Activated effector memory CD4-positive, alpha-beta T cell treated with Interleukin-2 at 50 U/mL for 16 hours (primary cell): ENCODE measurements around the gene MXI1.

Experiments used
- DNase-seq: peaks from one replicate; pipeline ENCODE4 v3.0.0-alpha.2; 2020

Gene MXI1

DNA sequence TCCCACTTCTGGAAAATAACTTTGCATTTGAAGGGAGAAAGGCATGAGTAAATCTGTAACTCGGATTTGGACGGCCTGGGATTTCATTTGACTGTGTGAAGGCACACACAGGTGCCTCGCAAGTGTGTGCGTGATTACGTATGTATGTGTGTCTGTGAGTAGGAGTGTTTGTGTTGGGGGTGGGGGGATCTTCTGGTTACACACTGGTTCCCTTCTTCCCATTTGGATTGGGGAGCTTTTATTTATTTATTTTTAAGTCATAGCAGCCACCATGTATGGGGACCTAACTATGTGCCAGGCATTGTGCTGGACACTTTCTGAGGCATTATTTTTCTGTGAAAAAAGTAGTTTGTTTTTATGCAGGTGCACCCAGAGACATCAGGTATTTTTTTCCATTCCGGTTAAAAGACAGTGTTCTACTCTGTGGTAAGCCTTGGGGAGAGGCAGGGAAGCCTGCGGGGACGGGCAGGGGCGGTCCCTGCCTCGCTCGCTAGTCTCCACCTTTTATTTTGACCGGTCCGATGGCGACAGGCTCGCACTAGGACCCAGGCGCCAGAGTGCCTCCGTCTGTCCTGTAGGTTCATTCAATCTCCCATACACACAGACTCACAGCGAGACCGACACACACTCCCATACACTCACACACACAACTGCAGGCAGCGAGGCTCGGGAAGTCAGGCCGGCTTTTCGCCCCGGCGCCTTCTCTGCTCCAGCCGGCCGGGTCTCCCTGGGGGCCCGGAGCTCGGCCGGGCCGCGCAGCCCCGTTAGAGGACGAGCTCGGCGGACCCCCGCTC is at the start of gene MXI1:
MXI1 (plus strand) TSS at position 595 of the 794 bp plus-strand sequence. CDS start 204 bp downstream, outside the sequence.
- DNase-seq, result peak; percentile 33

DNA sequence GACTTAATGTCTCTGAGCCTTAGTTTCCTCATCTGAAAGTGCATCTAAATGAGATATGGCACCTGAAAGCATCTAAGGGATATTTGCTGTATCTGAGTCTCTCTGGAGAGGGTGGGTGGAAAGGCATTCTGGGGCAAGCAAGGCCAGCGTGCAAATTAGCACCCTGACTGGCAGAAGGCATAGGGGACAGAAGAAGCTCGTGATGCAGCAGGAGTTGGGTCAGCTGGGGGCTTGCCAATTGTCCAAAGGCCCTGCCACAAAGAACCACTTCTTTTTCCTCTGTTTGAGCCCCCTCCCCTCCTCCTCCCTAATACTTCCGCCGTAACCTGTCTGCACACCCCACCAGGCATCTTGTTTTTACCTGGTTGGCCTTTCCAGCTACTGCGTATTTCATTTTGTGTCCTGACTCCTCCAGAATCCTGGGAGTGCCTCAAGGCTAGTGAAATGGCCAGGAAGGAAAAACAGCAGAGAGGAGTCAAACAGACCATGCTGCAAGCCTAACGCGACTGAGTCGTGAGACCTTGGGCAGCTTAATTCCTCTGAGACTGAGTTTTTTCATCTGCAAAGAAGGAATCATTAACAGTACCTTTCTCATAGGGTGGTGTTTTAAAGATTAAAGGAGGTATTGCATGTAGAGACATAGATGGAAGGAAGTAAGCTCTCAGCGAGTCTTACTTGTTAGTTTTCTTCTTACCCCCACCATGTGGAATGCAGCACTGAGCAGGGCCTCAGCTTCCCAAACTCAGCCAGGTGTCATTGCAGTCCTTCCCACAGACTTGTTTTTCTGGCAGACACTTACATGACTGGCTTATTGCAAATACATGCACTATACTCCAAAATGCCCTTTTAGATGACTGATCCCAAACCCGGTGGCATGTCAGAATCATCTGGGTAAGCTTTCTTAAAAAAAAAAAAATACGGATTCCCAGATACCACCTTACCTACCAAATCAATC is 49.1 kb upstream of the MXI1 start:
- DNase-seq, result no peak

DNA sequence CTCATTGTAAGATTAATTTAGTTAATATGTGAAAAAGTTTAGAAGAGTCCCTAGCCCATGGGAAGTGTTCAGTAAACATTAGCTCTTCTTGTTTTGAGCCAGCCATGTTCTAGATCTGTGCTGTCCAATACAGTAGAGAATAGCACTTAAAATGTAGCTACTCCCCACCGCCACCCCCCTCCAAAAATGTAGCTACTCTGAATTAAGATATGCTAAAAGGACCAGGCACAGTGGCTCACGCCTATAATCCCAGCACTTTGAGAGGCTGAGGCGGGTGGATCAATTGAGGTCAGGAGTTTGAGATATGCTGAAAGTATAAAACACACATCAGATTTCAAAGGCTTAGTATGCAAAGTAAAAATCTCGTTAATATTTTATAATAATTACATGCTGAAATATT is 47.3 kb upstream of the MXI1 start:
- DNase-seq, result no peak

DNA sequence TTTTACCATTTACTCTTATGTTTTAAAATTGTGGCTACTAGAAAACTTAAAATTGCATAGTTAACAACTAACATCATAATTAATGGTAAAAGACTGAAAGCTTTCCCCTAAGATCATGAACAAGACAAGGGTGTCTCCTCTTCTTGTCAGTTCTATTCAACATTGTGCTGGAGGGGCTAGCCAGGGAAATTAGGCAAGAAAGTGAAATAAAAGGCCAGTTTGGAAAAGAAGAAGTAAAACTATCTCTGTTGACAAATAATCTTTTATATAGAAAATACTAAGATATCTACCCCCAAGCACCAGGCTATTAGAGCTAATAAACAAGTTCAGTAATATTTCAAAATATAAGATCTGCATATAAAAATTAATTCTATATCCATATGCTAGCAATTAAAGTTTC is 46.9 kb upstream of the MXI1 start:
- DNase-seq, result no peak

DNA sequence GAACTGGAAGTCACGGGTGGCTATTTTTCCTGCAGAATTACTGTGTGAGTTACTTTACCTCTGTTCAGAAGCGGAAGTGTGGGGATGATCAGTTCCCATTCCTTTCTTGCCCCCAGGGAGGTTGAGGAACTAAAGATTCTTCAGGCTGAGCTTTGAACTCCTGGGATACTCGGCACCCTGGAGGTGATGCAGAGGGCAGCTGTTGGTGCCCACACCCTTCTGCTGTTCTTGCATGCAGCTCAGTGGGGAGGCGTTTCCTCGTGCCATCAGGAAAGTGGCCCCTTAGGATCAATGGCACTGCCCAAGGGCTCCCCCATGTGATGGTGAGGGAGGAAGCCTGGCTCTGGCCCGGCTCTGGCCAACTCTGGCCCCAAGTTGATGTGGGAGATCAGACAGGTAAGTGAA is 44.7 kb upstream of the MXI1 start:
- DNase-seq, result no peak

DNA sequence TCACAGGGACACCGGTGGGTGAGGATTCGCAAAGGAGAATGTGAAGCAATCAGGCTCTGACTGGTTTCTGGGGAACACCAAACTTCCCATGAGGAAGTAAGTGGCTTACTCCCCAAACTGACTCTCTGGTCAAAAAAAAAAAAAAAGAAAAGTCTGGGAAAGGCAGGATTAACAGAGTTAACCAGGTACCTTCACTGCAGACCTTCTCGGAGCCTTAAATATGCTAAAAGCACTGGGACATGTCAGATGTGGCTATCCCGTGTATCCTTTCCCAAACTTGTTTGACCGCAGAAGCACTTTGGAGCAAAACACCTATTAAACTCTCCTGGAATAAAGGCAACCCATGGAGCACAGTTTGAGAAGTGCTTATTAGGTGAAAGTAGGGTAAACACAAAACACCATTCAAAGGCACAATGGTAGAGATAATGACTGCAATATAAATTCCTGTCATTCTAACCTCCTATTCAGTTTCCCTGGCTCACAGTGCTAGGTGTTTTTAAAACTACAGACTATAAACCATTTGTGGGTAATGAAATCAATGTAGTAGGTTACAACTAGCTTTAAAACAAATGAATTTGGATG is 44.1 kb upstream of the MXI1 start:
- DNase-seq, result no peak

DNA sequence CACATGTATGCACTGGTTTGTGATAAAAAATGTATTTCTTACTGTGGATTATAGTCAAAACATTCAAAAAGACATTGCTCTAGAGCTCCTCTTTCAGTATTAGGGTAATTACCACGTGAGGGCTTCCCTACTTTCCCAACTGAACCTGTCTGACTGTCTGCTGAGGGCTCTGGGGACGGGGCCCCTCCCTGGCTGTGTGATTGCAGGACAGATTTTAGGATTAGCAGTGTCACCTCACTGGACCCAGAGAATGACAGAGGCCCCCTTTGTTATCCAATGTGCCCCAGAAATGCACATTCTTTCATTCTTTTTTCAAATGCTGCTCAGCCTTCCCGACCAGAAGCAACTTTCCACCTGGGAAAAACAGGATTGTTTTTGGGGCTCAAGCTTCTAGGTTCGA is 43.6 kb upstream of the MXI1 start:
- no peak for DNase-seq

DNA sequence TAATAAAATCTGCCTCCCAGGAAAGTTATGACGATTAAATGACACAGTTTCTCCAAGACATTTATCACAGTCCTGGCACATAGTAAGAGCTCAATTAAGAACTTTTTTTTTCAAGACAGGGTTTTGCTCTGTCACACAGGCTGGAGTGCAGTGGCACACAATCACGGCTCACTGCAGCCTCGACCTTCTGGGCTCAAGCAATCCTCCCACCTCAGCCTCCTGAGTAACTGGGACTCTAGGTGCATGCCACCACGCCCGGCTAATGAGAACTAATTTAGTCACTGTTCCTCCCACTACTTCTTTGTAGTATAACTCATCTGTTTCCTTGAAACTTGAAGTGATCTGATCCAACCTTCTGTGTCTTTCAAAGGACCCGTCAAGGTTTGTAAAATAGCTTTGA is 42.2 kb upstream of the MXI1 start:
- DNase-seq, result no peak

DNA sequence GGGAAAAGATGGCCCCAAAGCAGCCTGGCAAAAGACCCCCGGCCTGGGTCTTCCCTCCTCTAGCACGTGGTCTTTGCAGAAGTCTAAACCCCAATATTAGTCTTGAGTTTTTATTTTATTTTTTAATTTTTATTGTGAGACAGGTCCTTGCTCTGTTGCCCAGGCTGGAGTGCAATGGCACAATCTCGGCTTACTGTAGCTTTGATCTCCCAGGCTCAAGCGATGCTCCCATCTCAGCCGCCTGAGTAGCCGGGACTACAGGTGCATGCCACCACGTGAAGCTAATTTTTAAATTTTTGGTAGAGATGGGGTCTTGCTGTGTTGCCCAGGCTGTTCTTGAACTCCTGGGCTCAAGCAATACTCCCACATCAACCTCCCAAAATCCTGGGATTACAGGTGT is 40.3 kb upstream of the MXI1 start:
- no peak for DNase-seq

DNA sequence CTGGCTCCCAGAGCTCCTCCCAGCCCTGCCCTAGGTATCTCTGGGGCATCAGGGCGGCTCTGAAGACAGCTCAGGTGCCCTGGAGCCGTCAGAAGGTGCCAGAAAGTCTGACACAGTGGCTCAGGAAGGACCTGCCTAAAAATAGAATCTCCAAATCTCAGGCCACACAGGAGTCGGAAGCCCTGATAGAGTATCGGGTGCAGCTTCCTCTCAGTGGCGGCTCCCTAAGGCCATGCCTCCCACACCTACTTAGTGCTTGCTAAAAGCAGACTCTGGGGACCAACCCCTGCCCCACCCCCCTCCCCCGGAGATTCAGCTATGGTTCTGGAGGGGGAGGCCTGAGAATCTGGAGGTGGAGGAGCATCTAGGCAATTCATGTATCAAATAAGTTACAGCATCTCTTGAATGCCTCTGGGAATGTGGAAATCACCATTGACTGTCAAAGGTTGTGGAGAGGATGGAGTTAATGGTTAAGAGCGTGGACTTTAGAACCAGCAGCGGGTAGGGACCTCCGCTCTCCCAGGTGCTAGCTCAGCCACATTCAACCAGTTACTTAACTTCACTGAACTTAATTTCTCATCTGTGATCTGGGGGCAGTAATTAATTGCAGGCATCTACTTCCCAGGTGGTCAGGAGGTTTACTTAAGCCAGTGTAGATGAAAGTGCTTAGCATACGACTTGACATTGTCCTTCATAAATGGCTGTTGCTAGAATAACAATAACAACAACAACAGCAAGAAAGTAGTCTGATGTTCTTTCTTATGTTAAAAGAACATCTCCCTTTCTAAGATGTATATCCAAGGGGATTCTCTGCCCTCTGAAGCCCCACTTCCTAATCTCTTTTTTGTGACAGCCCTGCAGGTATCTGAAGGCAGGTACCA is 38.6 kb upstream of the MXI1 start:
- no peak for DNase-seq

DNA sequence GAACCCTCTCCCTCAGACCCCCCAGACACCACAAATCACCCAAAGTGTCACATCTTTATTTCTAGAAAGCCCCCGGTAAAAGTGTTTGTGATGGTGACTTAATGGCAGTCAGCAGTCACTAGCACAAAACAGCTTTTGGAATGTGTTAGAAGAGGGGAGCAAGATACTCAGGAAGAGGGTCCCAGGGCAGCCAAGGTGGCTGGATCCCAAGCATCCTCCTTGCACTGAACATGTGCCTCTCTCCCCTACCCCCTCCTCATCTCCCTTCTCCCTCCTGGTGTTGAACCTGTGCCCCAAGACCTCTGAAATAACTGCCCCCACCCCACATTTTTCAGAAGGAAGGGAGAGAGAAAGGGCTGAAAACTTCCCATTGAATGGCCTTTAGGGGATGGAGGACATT is 37.8 kb upstream of the MXI1 start:
- no peak for DNase-seq

DNA sequence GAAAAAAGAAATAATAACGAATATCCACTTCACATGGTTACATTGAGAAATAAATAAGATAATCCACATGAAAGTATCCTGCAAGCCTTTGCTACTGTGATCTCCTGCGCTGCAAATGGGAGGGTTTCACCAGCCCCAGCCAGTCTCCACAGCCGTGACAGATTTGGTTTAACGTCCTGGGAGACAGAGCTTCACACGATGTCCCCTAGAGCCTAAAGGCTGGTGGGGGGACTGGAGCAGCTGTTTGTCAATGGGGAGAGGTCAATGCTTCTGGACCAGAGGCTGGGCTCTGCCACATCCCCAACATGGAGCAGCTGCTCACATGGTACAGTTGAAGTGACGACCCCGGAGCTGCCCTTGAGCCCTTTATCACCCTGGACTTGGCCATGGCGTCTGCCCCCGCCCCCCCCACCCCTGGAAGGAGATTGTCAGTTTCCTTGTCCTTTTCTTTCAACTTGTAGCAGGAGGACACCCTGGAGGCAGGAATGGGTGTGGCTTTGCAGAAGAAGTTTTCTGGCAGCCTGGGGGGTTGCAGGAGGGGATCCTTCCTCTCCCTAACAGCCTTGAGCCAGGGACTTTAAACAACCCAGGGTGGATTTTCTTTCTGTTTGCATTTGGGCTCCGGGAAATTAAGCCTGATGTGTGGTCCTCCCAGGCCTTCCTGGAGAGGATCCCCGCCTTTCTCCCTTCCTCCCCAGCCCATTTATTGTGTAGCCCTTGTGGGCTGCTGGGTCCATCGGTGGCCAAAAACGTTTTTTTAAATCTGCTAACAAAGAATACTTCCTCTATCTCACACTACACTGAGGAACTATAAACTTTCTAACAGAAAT is 37.0 kb upstream of the MXI1 start:
- no peak for DNase-seq

DNA sequence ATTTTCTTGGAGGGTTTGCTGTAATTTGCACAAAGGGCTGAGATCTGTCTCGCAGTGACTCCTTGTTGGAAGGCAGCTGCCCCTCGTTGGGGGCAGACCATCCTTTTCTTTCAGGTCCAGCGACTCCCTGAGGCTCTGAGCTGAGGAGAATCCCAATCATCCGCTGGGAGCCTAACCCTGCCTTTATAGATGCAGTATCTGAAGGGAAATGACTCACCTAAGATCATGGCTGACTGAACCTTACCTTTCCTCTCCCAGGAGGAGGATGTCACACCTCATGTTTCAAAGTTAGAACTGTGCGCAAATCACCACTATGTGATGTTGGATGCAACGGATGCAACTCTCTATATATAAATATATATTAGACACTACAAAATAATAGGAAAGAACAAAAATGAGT is 36.4 kb upstream of the MXI1 start:
- DNase-seq, result no peak

DNA sequence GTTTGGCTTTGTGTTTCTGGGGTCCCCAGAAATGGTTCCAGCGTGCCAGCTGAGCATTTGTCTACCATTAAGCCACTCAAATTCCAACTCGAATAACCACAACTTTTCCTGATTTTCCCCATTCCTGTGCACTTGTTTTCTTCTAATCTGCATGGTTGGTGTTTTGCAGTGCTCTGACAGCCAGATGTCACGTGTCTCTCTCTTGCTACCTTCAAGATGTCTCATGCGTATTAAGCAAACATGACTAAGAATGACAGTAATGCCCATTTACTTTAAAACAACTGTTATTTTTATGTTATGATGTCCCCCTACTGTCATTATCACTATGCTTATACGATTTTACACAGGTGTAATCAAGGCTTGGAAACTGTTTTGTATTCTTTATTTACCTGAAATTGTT is 35.2 kb upstream of the MXI1 start:
- DNase-seq, result no peak

DNA sequence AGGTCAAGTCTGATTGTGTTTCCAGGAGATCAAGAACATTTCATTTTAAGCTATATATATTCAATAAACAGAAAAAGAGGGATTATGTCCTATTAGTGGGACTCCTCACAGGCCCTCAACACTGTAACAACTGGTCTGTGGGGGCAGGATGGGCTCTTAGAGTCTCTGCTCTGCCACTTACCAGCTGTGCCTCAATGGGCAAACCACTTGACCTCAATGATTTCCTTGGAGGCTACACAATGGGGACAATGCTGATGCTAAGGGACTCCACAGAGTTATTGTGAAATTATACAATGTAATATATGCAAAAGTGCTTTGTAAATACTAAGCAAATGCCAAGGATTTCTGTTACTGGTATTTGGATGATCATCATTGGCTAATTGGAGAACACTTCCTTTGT is 33.2 kb upstream of the MXI1 start:
- no peak for DNase-seq

DNA sequence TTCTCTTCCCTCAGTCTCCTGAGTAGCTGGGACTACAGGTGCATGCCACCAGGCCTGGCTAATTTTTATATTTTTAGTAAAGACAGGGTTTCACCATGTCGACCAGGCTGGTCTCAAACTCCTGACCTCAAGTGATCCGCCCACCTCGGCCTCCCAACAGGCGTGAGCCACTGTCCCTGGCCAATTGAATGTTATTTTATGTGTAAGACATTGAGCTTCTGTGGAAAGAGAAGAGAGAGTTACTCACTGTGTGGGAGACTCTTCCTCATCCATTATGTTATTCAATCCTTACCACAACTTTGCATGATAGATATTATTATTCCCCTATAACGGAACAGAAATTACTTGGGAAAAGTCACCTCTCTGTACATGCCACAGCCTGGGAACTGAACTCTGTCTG is 32.6 kb upstream of the MXI1 start:
- no peak for DNase-seq

DNA sequence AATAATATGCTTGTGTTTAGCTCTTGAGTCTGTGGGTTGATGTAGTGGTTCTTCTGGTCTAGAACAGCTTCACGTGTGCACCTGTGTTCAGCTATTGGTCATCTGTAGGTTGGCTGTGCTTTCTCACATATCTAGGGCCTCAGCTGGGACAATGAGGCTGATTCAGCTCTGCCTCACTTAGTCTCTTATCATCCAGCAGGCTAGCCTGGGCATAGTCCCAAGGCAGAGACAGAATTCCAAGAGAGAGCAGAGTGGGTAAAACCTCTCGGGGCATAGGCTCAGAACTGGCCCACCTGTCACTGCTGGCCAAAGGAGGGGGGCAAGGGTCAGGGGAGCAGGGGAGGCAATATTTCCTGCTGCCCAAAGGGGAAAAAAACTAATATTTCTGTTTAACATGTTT is 32.0 kb upstream of the MXI1 start:
- no peak for DNase-seq

DNA sequence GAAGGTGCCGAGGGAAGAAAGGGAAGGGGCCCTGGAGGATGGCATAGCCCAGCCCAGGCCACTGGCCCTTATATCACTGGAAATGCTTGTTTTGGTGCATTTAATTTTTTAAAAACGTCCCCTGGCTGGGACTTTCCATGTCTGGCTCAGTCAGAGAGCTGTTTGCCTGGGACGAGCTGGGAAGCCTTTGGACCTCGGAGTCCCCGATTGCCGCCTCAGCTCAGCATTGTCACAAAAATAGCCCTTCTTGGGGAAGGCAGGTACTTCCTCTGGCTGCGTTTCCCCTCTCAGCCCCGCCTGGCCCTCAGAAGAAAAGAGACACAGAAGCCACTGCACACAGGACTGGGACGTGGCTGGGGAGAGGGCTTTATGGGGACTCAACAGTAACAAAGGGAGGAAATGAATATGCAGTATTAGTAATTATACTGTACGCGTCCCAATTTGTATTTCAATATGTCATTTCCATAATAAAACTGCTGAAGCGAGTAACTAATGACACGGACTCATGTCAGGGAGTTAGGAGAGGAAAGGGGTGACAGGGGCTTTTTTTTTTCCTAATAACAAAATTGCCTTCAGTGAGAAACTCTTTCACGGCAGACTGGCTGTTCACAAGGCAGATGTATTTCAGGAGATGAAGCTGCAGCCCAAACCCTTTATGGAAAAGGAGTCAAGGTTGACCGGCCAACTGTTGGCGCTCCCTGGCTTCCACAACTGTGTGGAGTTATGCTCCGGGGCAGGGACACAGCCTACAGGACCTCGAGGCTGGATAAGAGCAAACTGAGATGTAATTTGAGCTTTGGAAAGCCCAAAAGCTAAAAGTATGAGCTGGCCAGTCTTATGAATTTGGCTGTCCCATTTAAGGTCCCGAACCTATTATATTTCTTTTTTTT is 31.0 kb upstream of the MXI1 start:
- DNase-seq, result no peak

DNA sequence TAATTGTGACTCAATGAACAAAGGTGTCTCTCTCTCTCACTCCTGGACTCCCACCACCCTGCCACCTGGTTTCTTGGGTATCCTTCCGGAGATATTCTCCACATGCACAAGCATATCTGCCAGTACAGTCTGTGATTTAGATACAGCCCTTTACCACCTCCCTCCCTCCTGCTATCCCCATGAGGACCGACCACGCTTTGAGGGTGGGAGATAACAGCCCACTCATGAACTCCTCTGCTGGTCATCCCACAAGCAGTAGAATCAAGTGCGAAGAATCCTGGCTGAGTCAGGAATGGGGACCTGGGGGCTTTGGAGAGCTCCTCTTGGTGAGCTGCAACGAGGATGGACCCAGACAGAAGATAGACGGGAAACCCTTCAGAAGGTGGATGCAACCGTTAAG is 28.2 kb upstream of the MXI1 start:
- DNase-seq, result no peak

DNA sequence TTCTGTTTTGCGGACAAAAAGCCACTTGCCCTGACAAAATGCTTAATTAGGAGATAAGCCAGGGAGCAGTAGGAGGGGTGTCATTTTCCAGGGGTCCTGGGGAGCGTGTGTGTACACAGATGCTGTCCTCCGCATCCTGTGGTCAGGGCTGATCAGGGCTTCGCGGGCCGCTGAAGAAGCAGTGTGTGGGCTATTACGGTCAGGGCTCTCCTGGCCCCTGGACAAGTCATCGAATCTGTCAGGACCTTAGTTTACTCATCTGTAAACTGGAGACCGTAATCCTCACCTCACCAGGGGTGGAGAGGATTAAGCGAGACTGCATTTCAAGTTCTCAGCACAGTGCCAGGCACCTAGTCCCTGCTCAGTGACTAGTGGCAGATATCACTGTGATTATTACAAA is 26.0 kb upstream of the MXI1 start:
- no peak for DNase-seq

DNA sequence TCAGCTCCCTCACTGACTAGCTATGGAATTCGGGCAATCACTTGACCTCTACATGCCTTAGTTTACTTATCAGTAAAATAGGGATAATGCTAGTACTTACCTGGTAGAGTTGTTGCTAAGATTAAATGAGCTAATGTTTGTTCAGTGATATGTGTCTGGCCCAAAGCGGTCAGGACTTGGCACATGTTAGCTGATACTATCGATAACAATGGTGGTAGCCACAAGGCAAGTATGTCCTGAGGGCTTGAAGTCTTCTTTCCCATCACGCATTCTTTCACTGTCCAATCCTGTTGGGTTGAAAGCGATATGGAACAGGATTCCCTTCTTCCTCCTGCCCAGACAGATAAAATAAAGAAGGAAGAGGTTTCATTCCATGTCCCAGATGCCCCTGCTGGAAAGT is 25.5 kb upstream of the MXI1 start:
- DNase-seq, result no peak
